Natural killer cell treated with Interleukin-12 subunit alpha and Interleukin-12 subunit beta and Interleukin-15 and Interleukin-18, amount 100 ng/mL, for 72 hours (primary cell): ENCODE data around the gene GRM8. TPM values are rescaled to one million over a fixed set of nuclear protein-coding genes. Genes with fewer than 3 reads are reported as not detected.

Source experiments
- ATAC-seq, 2 donors: fragments of 150-1000 bp; cut with Tn5 transposase in 1 of 2; sonication (Bioruptor Pico), chemical (Tn5 transposase) in 1 of 2; 2 replicates each; pipeline ENCODE4 v1.10.0; 2021
- DNase-seq: peaks from one replicate; pipeline ENCODE4 v3.0.0; 2022; ENCODE audit warnings: low spot score
- H3K27ac Mint-ChIP-seq, 2 donors: 1 replicate in 1 of 2; 2 replicates in 1 of 2; pipeline ENCODE4 v1.8.0; 2022; ENCODE audit warnings: mixed read lengths in 2 of 2, mild to moderate bottlenecking in 1 of 2, moderate library complexity in 1 of 2
- H3K27me3 Mint-ChIP-seq, 2 donors: 1 replicate in 1 of 2; 2 replicates in 1 of 2; pipeline ENCODE4 v1.8.0; 2022; ENCODE audit warnings: mixed read lengths in 2 of 2
- H3K36me3 Mint-ChIP-seq: one replicate; pipeline ENCODE4 v1.8.0; 2022; ENCODE audit warnings: mixed read lengths
- H3K4me1 Mint-ChIP-seq, 2 donors: 1 replicate in 1 of 2; 2 replicates in 1 of 2; pipeline ENCODE4 v1.8.0; 2022; ENCODE audit warnings: low read depth in 2 of 2, mixed read lengths in 2 of 2, mild to moderate bottlenecking in 1 of 2
- H3K4me3 Mint-ChIP-seq: one replicate; pipeline ENCODE4 v1.8.0; 2022; ENCODE audit warnings: mixed read lengths
- H3K9me3 Mint-ChIP-seq: 2 replicates; pipeline ENCODE4 v1.8.0; 2022; ENCODE audit warnings: mixed read lengths
- total RNA-seq, 2 donors: library from RNA; stranded (reverse); gene quantifications; one replicate each; pipeline ENCODE4 v1.2.3, GENCODE V29; 2022

The GRM8 gene
- total RNA-seq, 2 donors from 2014 or later, result not detected

- DNase-seq (no peak), ATAC-seq (no peak)
- Mint-ChIP-seq H3K27me3 (peaks cover 0 to 7% of the 10 kb centered on the region in 2 donors), H3K4me3 (no peak overlapping the region), H3K27ac (no peak overlapping the region), H3K36me3 (no peaks in the 10 kb centered on the region), H3K4me1 (no peaks in the 10 kb centered on the region), H3K9me3 (peaks cover 6% of the 10 kb centered on the region)
These were observed 171.2 kb downstream of the GRM8 start for GRCh38 chr7:127081539-127081938.

GRCh38 chr7:127080576-127080975 lies 172.2 kb downstream of the GRM8 start:
- Mint-ChIP-seq H3K4me1 (no peaks in the 10 kb centered on the region), H3K9me3 (peaks cover 6% of the 10 kb centered on the region), H3K36me3 (no peaks in the 10 kb centered on the region)

GRCh38 chr7:127066974-127067373 lies 185.8 kb downstream of the GRM8 start:
- no peaks in the 10 kb centered on the region for H3K36me3 Mint-ChIP-seq
- ATAC-seq (no peak), DNase-seq (no peak)
- no peak overlapping the region for H3K27ac Mint-ChIP-seq
- no peaks in the 10 kb centered on the region for H3K4me1 Mint-ChIP-seq
- no peak overlapping the region for H3K4me3 Mint-ChIP-seq
- no peaks in the 10 kb centered on the region for H3K27me3 Mint-ChIP-seq
- peaks cover 8% of the 10 kb centered on the region for H3K9me3 Mint-ChIP-seq

More at GRCh38 chr7:127080576-127080975, 172.2 kb downstream of the GRM8 start:
- H3K27ac Mint-ChIP-seq, result no peak overlapping the region
- ATAC-seq, result no peak
- H3K27me3 Mint-ChIP-seq, result peaks cover 0 to 7% of the 10 kb centered on the region in 2 donors
- no peak for DNase-seq
- no peak overlapping the region for H3K4me3 Mint-ChIP-seq

- no peak overlapping the region for H3K27ac Mint-ChIP-seq
- no peak for DNase-seq
- no peak overlapping the region for H3K4me3 Mint-ChIP-seq
- no peaks in the 10 kb centered on the region for H3K36me3 Mint-ChIP-seq
- no peaks in the 10 kb centered on the region for H3K27me3 Mint-ChIP-seq
- peaks cover 14% of the 10 kb centered on the region for H3K9me3 Mint-ChIP-seq
- ATAC-seq, result no peak
- H3K4me1 Mint-ChIP-seq, result no peaks in the 10 kb centered on the region
These were observed 193.3 kb downstream of the GRM8 start for GRCh38 chr7:127059475-127059874.

- no peaks in the 10 kb centered on the region for H3K4me1 Mint-ChIP-seq
These were observed 194.8 kb downstream of the GRM8 start for GRCh38 chr7:127057918-127058317.

GRCh38 chr7:127056202-127056601 lies 196.5 kb downstream of the GRM8 start:
- Mint-ChIP-seq H3K9me3 (peaks cover 5% of the 10 kb centered on the region), H3K27me3 (no peaks in the 10 kb centered on the region), H3K27ac (no peak overlapping the region), H3K36me3 (no peaks in the 10 kb centered on the region), H3K4me1 (no peaks in the 10 kb centered on the region), H3K4me3 (no peak overlapping the region)
- ATAC-seq (no peak), DNase-seq (no peak)

More at GRCh38 chr7:127057918-127058317, 194.8 kb downstream of the GRM8 start:
- H3K4me3 Mint-ChIP-seq, result no peak overlapping the region
- H3K27ac Mint-ChIP-seq, result no peak overlapping the region
- no peak for ATAC-seq
- H3K36me3 Mint-ChIP-seq, result no peaks in the 10 kb centered on the region
- no peaks in the 10 kb centered on the region for H3K27me3 Mint-ChIP-seq
- H3K9me3 Mint-ChIP-seq, result peaks cover 9% of the 10 kb centered on the region
- no peak for DNase-seq

GRCh38 chr7:127047521-127047920 lies 205.2 kb downstream of the GRM8 start:
- Mint-ChIP-seq H3K9me3 (peaks cover 10% of the 10 kb centered on the region), H3K27me3 (peaks cover 2 to 12% of the 10 kb centered on the region in 2 donors), H3K4me3 (no peak overlapping the region), H3K4me1 (no peaks in the 10 kb centered on the region), H3K36me3 (no peaks in the 10 kb centered on the region), H3K27ac (no peak overlapping the region)
- DNase-seq (no peak), ATAC-seq (no peak)

- no peaks in the 10 kb centered on the region for H3K36me3 Mint-ChIP-seq
These were observed 210.9 kb downstream of the GRM8 start for GRCh38 chr7:127041689-127042452.

GRCh38 chr7:127040042-127040441 lies 212.7 kb downstream of the GRM8 start:
- H3K36me3 Mint-ChIP-seq, result no peaks in the 10 kb centered on the region
- H3K4me1 Mint-ChIP-seq, result no peaks in the 10 kb centered on the region
- ATAC-seq (no peak), DNase-seq (no peak)
- no peak overlapping the region for H3K27ac Mint-ChIP-seq
- no peak overlapping the region for H3K4me3 Mint-ChIP-seq
- peaks cover 12% of the 10 kb centered on the region for H3K9me3 Mint-ChIP-seq
- peaks cover 5 to 11% of the 10 kb centered on the region in 2 donors for H3K27me3 Mint-ChIP-seq

More at GRCh38 chr7:127041689-127042452, 210.9 kb downstream of the GRM8 start:
- Mint-ChIP-seq H3K9me3 (peaks cover 6% of the 10 kb centered on the region), H3K27me3 (peaks cover 3 to 4% of the 10 kb centered on the region in 2 donors), H3K4me3 (no peak overlapping the region), H3K27ac (no peak overlapping the region), H3K4me1 (no peaks in the 10 kb centered on the region)
- no peak for ATAC-seq
- DNase-seq, result no peak

GRCh38 chr7:127039541-127039940 lies 213.2 kb downstream of the GRM8 start:
- H3K4me3 Mint-ChIP-seq, result no peak overlapping the region
- H3K36me3 Mint-ChIP-seq, result no peaks in the 10 kb centered on the region
- H3K9me3 Mint-ChIP-seq, result peaks cover 12% of the 10 kb centered on the region
- H3K27me3 Mint-ChIP-seq, result peaks cover 5 to 14% of the 10 kb centered on the region in 2 donors
- ATAC-seq (no peak), DNase-seq (no peak)
- H3K27ac Mint-ChIP-seq, result no peak overlapping the region
- no peaks in the 10 kb centered on the region for H3K4me1 Mint-ChIP-seq

GRCh38 chr7:127035203-127035849 lies 217.4 kb downstream of the GRM8 start:
- ATAC-seq (no peak), DNase-seq (no peak)
- H3K4me3 Mint-ChIP-seq, result no peak overlapping the region
- H3K4me1 Mint-ChIP-seq, result no peaks in the 10 kb centered on the region
- H3K27me3 Mint-ChIP-seq, result peaks cover 5 to 17% of the 10 kb centered on the region in 2 donors
- H3K9me3 Mint-ChIP-seq, result peaks cover 14% of the 10 kb centered on the region
- H3K27ac Mint-ChIP-seq, result no peak overlapping the region
- H3K36me3 Mint-ChIP-seq, result no peaks in the 10 kb centered on the region

GRCh38 chr7:127034186-127034806 lies 218.4 kb downstream of the GRM8 start:
- no peak for ATAC-seq
- no peak for DNase-seq
- H3K4me3 Mint-ChIP-seq, result no peak overlapping the region
- peaks cover 15% of the 10 kb centered on the region for H3K9me3 Mint-ChIP-seq
- H3K27me3 Mint-ChIP-seq, result peaks cover 5 to 17% of the 10 kb centered on the region in 2 donors
- H3K36me3 Mint-ChIP-seq, result no peaks in the 10 kb centered on the region
- H3K27ac Mint-ChIP-seq, result no peak overlapping the region
- H3K4me1 Mint-ChIP-seq, result no peaks in the 10 kb centered on the region

GRCh38 chr7:127029823-127030222 lies 222.9 kb downstream of the GRM8 start:
- no peaks in the 10 kb centered on the region for H3K4me1 Mint-ChIP-seq
- DNase-seq (no peak), ATAC-seq (no peak)
- no peaks in the 10 kb centered on the region for H3K36me3 Mint-ChIP-seq
- H3K27me3 Mint-ChIP-seq, result peaks cover 0 to 13% of the 10 kb centered on the region in 2 donors
- H3K9me3 Mint-ChIP-seq, result peaks cover 10% of the 10 kb centered on the region
- H3K4me3 Mint-ChIP-seq, result no peak overlapping the region
- no peak overlapping the region for H3K27ac Mint-ChIP-seq

- Mint-ChIP-seq H3K36me3 (no peaks in the 10 kb centered on the region), H3K27ac (no peak overlapping the region), H3K9me3 (peaks cover 3% of the 10 kb centered on the region), H3K4me1 (no peaks in the 10 kb centered on the region), H3K4me3 (no peak overlapping the region), H3K27me3 (no peaks in the 10 kb centered on the region)
- DNase-seq (no peak), ATAC-seq (no peak)
These were observed 230.9 kb downstream of the GRM8 start for GRCh38 chr7:127021857-127022256.
